Spleen (tissue), 11 donors: ENCODE measurements around the gene ADARB2. TPM values are rescaled to one million over a fixed set of nuclear protein-coding genes. Genes with fewer than 3 reads are reported as not detected.

Source experiments
- DNase-seq: peaks from one replicate; pipeline ENCODE4 v3.0.0-alpha.2; 2020
- H3K27ac ChIP-seq, 8 donors: fragments of 200-600 bp; sonication (generic) in 7 of 8; 1 replicate in 4 of 8; 2 replicates in 4 of 8; pipeline versions ENCODE4 v1.5.0 to v1.8.0; 2016 to 2021; ENCODE audit warnings: inconsistent platforms in 4 of 8, mild to moderate bottlenecking in 4 of 8, moderate library complexity in 1 of 8
- H3K27me3 ChIP-seq, 7 donors: fragments of 200-600 bp; sonication (generic) in 6 of 7; replicated peaks in 1 of 7; 1 replicate in 4 of 7; 2 replicates in 3 of 7; pipeline versions ENCODE4 v1.5.0 to v1.8.0; 2016 to 2021; ENCODE audit warnings: inconsistent platforms in 3 of 7, mild to moderate bottlenecking in 1 of 7
- H3K36me3 ChIP-seq, 6 donors: fragments of 200-600 bp; sonication (generic) in 5 of 6; 1 replicate in 4 of 6; 2 replicates in 2 of 6; pipeline versions ENCODE4 v1.5.0 to v1.8.0; 2016 to 2021; ENCODE audit warnings: inconsistent platforms in 2 of 6
- H3K4me1 ChIP-seq, 6 donors: fragments of 200-600 bp; sonication (generic) in 5 of 6; 1 replicate in 3 of 6; 2 replicates in 3 of 6; pipeline versions ENCODE4 v1.5.0 to v1.8.0; 2016 to 2021; ENCODE audit warnings: inconsistent platforms in 3 of 6
- H3K4me3 ChIP-seq, 8 donors: fragments of 200-600 bp; sonication (generic) in 7 of 8; 1 replicate in 4 of 8; 2 replicates in 4 of 8; pipeline versions ENCODE4 v1.5.0 to v1.8.0; 2016 to 2021; ENCODE audit warnings: inconsistent platforms in 4 of 8, mild to moderate bottlenecking in 4 of 8, moderate library complexity in 2 of 8
- H3K9me3 ChIP-seq, 8 donors: fragments of 200-600 bp; sonication (generic) in 7 of 8; 1 replicate in 4 of 8; 2 replicates in 4 of 8; pipeline versions ENCODE4 v1.5.0 to v1.8.0; 2016 to 2021; ENCODE audit warnings: inconsistent platforms in 4 of 8
- POLR2A ChIP-seq, 3 donors: fragments of 450-650 bp; IDR thresholded peaks; one replicate each; pipeline ENCODE4 v1.5.1; 2017; ENCODE audit warnings: antibody characterized with exemption in 3 of 3, mild to moderate bottlenecking in 1 of 3
- POLR2AphosphoS5 ChIP-seq, 3 donors: sonication (generic); formaldehyde crosslinking; IDR thresholded peaks; one replicate each; pipeline ENCODE4 v1.5.1; 2017; ENCODE audit warnings: antibody characterized with exemption in 3 of 3
- WGBS, 5 donors: extraction: QIAGEN DNeasy Blood & Tissue Kit in 3 of 5; methylation state at CpG; one replicate each; pipeline versions ENCODE4 v1.1.5 to v1.1.7; 2013 to 2018; 5-methylcytosine and 5-hydroxymethylcytosine counted together
- intact Hi-C: fragments of 100-400 bp; cut with DNase I; formaldehyde crosslinking; loops from one replicate; pipeline ENCODE4 v1.15.0; 2023; ENCODE audit warnings: low total_unique reads
- polyA plus RNA-seq, 3 donors: library from polyadenylated mRNA; stranded (reverse); fragments of 200-250 nt; gene quantifications; one replicate each; pipeline ENCODE4 v1.2.1, GENCODE V29; 2013
- total RNA-seq, 7 donors: library from RNA; depleted of rRNA in 3 of 7; stranded (reverse); fragments of >200 nt in 3 of 7; fragmentation: NEBNext Ultra II Directional in 4 of 7; extraction: Animal tissue kit (Norgen Biotek cat#: 25700) in 4 of 7; gene quantifications; one replicate each; pipeline versions ENCODE4 v1.1.0 to v1.2.1, GENCODE V29; 2016 to 2021
- TF ChIP-seq, protein P1 (sequence below), 11 experiments: fragments of 200-600 bp in 7 of 11; fragments of 450-650 bp in 4 of 11; sonication (generic) in 4 of 11; IDR thresholded peaks in 8 of 11; conservative IDR thresholded peaks in 3 of 11; 1 replicate in 7 of 11; 2 replicates in 4 of 11; pipeline versions ENCODE4 v1.4.0 to v1.8.0; 2016 to 2021; ENCODE audit warnings: antibody characterized with exemption in 11 of 11, inconsistent platforms in 4 of 11, mild to moderate bottlenecking in 1 of 11
- donor health status: healthy with polysubstance abuse.
- donor health status: DM: no; HTN: no; CAD: no; lungs with moderate emphysema.
- donor health status: DM: no; HTN: no; CAD: no.
- donor health status: Bipolar disorder and iron deficiency.
- donor health status: healthy.
- donor health status: DM: no; HTN: no; CAD: no.
- donor health status: DM: yes; HTN: yes; CAD: no.

ADARB2 gene
- total and polyA plus RNA-seq, 10 donors, result 0.05 to 8.1 (median 0.96) TPM

DNA sequence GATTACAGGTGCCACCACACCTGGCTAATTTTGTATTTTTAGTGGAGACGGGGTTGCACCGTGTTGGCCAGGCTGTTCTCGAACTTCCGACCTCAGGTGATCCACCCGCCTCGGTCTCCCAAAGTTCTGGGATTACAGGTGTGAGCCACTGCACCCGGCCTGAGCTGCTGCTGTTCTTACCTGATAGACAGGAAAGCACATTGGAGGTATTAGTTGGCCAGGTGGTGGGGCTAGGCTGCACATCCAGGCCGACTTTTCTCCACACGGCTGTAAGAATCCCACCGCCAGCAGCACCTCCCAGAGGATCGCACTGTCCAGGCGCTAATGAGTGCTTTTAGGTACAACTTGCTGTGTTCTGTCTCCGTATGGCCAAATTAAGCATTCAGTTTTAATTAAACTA is 568.6 kb downstream of the ADARB2 start:
- no peaks in the 10 kb centered on the region for H3K9me3 ChIP-seq
- H3K27ac ChIP-seq, result no peak overlapping the region
- intact Hi-C loops, result no loop called here
- no peak overlapping the region for H3K4me3 ChIP-seq
- H3K4me1 ChIP-seq, result no peaks in the 10 kb centered on the region
- H3K36me3 ChIP-seq, result no peaks in the 10 kb centered on the region
- peak; percentile 52 for DNase-seq
- peaks cover 0 to 30% (median 0%) of the 10 kb centered on the region in 7 donors for H3K27me3 ChIP-seq
- 86 to 95% (median 89%) methylated on average over 13 of the region's 13 CpGs for WGBS, 5 donors
- TF ChIP-seq POLR2AphosphoS5 (IDR thresholded peaks at IDR 0.05) (no peak), POLR2A (IDR thresholded peaks at IDR 0.05) (no peak)
- TF ChIP-seq, protein P1, sequence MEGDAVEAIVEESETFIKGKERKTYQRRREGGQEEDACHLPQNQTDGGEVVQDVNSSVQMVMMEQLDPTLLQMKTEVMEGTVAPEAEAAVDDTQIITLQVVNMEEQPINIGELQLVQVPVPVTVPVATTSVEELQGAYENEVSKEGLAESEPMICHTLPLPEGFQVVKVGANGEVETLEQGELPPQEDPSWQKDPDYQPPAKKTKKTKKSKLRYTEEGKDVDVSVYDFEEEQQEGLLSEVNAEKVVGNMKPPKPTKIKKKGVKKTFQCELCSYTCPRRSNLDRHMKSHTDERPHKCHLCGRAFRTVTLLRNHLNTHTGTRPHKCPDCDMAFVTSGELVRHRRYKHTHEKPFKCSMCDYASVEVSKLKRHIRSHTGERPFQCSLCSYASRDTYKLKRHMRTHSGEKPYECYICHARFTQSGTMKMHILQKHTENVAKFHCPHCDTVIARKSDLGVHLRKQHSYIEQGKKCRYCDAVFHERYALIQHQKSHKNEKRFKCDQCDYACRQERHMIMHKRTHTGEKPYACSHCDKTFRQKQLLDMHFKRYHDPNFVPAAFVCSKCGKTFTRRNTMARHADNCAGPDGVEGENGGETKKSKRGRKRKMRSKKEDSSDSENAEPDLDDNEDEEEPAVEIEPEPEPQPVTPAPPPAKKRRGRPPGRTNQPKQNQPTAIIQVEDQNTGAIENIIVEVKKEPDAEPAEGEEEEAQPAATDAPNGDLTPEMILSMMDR (IDR thresholded peaks at IDR 0.05 in 8 of 11, conservative IDR thresholded peaks at IDR 0.05 in 3 of 11), result no peak

DNA sequence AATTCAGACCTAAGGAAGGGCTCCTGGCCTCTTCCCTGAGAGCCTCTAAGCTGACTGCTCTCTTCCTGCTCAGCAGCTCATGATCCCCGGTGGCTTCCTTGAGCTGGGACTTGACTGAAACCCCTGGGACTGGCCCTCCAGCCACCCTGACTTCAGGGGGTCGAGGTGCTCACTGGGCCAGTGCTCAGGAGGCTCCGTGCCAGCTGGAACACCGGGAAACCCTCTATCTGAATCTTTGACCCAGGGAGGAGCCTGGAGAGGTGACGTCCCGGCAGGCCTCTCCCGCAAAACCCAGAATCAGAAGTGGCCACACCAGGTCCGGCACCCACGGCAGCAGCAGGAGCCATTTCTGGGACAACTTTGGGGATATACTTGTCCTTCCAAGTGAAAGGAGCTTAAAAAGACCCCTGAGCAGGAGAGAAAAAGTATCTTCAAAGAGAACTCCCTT is 570.5 kb downstream of the ADARB2 start:
- no peak for TF ChIP-seq POLR2A (IDR thresholded peaks at IDR 0.05)
- TF ChIP-seq, protein P1 (IDR thresholded peaks at IDR 0.05 in 8 of 11, conservative IDR thresholded peaks at IDR 0.05 in 3 of 11), result no peak
- no peak for TF ChIP-seq POLR2AphosphoS5 (IDR thresholded peaks at IDR 0.05)
- H3K4me1 ChIP-seq, result no peaks in the 10 kb centered on the region
- no peaks in the 10 kb centered on the region for H3K36me3 ChIP-seq
- peaks cover 0 to 36% (median 0%) of the 10 kb centered on the region in 7 donors for H3K27me3 ChIP-seq
- no peaks in the 10 kb centered on the region for H3K9me3 ChIP-seq
- no peak overlapping the region for H3K4me3 ChIP-seq
- 85 to 90% (median 86%) methylated on average over 5 to 9 of the region's 9 CpGs for WGBS, 5 donors
- intact Hi-C loops, result no loop called here
- peak; percentile 50 for DNase-seq
- no peak overlapping the region for H3K27ac ChIP-seq

DNA sequence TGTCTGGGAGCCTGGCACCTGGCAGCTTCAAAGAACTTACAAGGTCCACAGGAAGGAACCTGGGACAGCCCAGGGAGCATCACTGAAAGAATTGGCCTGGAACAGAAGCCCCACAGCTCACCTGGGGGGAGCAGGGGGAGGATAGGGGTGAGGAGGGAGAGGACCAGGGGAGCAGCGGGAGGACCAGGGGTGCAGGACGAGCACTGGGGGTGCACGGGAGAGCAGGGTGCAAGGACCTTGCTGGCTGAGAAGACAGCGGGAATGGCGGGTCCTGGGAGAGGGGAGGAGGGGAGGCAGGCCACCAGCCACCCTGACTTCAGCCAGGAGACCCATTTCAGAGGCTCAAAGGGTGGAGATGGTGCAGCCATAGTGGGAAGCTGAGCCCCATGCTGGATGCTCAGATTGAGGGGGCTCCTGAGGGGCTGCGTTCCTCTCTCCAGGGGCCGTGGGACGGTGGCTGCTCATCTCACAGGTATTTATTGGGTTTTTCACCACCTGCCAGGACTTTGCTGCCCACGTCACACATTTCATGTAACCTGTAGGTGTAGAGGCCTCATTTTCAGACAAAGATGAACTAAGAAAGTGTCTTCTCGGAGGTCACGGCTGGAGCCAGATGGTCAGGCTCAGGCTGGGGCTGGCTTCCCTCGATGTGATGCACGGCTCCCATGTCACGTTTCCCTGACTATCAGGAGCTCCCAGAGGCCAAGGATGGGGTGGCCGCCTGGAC is 571.1 kb downstream of the ADARB2 start:
- no peaks in the 10 kb centered on the region for H3K4me1 ChIP-seq
- intact Hi-C loops, result no loop called here
- H3K27me3 ChIP-seq, result peaks cover 0 to 36% (median 0%) of the 10 kb centered on the region in 7 donors
- peak; percentile 58 for DNase-seq
- no peak overlapping the region for H3K4me3 ChIP-seq
- WGBS, 5 donors, result 81 to 92% (median 90%) methylated on average over 15 of the region's 15 CpGs
- H3K9me3 ChIP-seq, result no peaks in the 10 kb centered on the region
- H3K36me3 ChIP-seq, result no peaks in the 10 kb centered on the region
- TF ChIP-seq, protein P1 (IDR thresholded peaks at IDR 0.05 in 8 of 11, conservative IDR thresholded peaks at IDR 0.05 in 3 of 11), result no peak
- TF ChIP-seq POLR2A (IDR thresholded peaks at IDR 0.05) (no peak), POLR2AphosphoS5 (IDR thresholded peaks at IDR 0.05) (no peak)
- H3K27ac ChIP-seq, result no peak overlapping the region

- DNase-seq, result no peak
- WGBS, 5 donors, result 72 to 83% (median 79%) methylated on average over 5 of the region's 5 CpGs
Observed at GRCh38 chr10:1163831-1164230, 573.5 kb downstream of the ADARB2 start.

More at GRCh38 chr10:1163831-1164230, 573.5 kb downstream of the ADARB2 start:
- Histone ChIP-seq H3K9me3 (no peaks in the 10 kb centered on the region), H3K4me1 (no peaks in the 10 kb centered on the region), H3K36me3 (no peaks in the 10 kb centered on the region), H3K27ac (no peak overlapping the region), H3K4me3 (no peak overlapping the region), H3K27me3 (peaks cover 0 to 21% (median 0%) of the 10 kb centered on the region in 7 donors)
- no peak for TF ChIP-seq POLR2A (IDR thresholded peaks at IDR 0.05)
- TF ChIP-seq, protein P1 (IDR thresholded peaks at IDR 0.05 in 8 of 11, conservative IDR thresholded peaks at IDR 0.05 in 3 of 11), result no peak
- TF ChIP-seq POLR2AphosphoS5 (IDR thresholded peaks at IDR 0.05), result no peak
- intact Hi-C loops, result no loop called here
